Esophagus squamous epithelium (tissue), 5 donors: Measurements from ENCODE around the gene VEGFB. TPM values are rescaled to one million over a fixed set of nuclear protein-coding genes. Genes with fewer than 3 reads are reported as not detected.

Experiments
- DNase-seq: peaks from one replicate; lab custom pipeline; 2025; lab: John Stamatoyannopoulos, UW
- H3K27ac ChIP-seq, 4 donors: fragments of 200-600 bp; sonication (generic); one replicate each; pipeline ENCODE4 v1.5.1; 2016 to 2019; ENCODE audit warnings: mild to moderate bottlenecking in 1 of 4
- H3K27me3 ChIP-seq, 4 donors: fragments of 200-600 bp; sonication (generic); 1 replicate in 3 of 4; 2 replicates in 1 of 4; pipeline versions ENCODE4 v1.5.1 to v1.6.0; 2017 to 2021; ENCODE audit warnings: antibody characterized with exemption in 1 of 4
- H3K36me3 ChIP-seq, 3 donors: fragments of 200-600 bp; sonication (generic); one replicate each; pipeline ENCODE4 v1.5.1; 2016 to 2019
- H3K4me1 ChIP-seq, 3 donors: fragments of 200-600 bp; sonication (generic); one replicate each; pipeline ENCODE4 v1.5.1; 2017 to 2019
- H3K4me3 ChIP-seq, 4 donors: fragments of 200-600 bp; sonication (generic); 1 replicate in 3 of 4; 2 replicates in 1 of 4; pipeline ENCODE4 v1.5.1; 2016 to 2019; ENCODE audit warnings: mild to moderate bottlenecking in 2 of 4, moderate library complexity in 1 of 4
- H3K9me3 ChIP-seq, 3 donors: fragments of 200-600 bp; sonication (generic); one replicate each; pipeline ENCODE4 v1.5.1; 2016 to 2019
- CTCF ChIP-seq, 6 experiments: fragments of 450-650 bp in 4 of 6; fragments of 200-600 bp in 2 of 6; sonication (generic) in 2 of 6; IDR thresholded peaks; one replicate each; pipeline ENCODE4 v1.5.1; 2016 to 2019; ENCODE audit warnings: antibody characterized with exemption in 6 of 6, mild to moderate bottlenecking in 4 of 6, moderate library complexity in 4 of 6
- POLR2A ChIP-seq, 4 donors: fragments of 450-650 bp; IDR thresholded peaks; one replicate each; pipeline ENCODE4 v1.6.1; 2017; ENCODE audit warnings: antibody characterized with exemption in 4 of 4, mild to moderate bottlenecking in 4 of 4, moderate library complexity in 3 of 4
- WGBS, 2 donors: methylation state at CpG; one replicate each; pipeline ENCODE4 v1.1.5; 2018; 5-methylcytosine and 5-hydroxymethylcytosine counted together
- intact Hi-C: fragments of 100-400 bp; cut with DNase I; formaldehyde crosslinking; loops from one replicate; pipeline ENCODE4 v1.15.0; 2022
- total RNA-seq, 4 donors: library from RNA; depleted of rRNA; stranded (reverse); fragments of >200 nt; gene quantifications; one replicate each; pipeline ENCODE4 v1.1.0, GENCODE V29; 2016
- donor health status: DM: yes; HTN: yes; CAD: no.

Gene VEGFB
- total RNA-seq, 4 donors from 2014 or later = 18.0 to 50.5 (median 30.9) TPM

GRCh38 chr11:64219354-64219684 lies 15.1 kb upstream of the VEGFB start:
- TF ChIP-seq CTCF (IDR thresholded peaks at IDR 0.05) (no peak), POLR2A (IDR thresholded peaks at IDR 0.05) (no peak)
- peaks cover 0 to 21% (median 0%) of the 10 kb centered on the region in 3 donors for H3K4me1 ChIP-seq
- WGBS, 2 donors = 80% methylated on average over 2 of the region's 7 CpGs; no CpG with 5 or more reads in 1 of the 2 donors
- intact Hi-C loops = no loop called here
- H3K36me3 ChIP-seq = peaks cover 0 to 39% (median 6%) of the 10 kb centered on the region in 3 donors
- no peak overlapping the region for H3K4me3 ChIP-seq
- DNase-seq = no peak
- no peaks in the 10 kb centered on the region for H3K9me3 ChIP-seq
- no peak overlapping the region for H3K27ac ChIP-seq
- H3K27me3 ChIP-seq = no peaks in the 10 kb centered on the region

GRCh38 chr11:64219755-64220154 lies 14.6 kb upstream of the VEGFB start:
- no peak for DNase-seq
- Histone ChIP-seq H3K4me3 (no peak overlapping the region), H3K27ac (no peak overlapping the region), H3K36me3 (peaks cover 0 to 39% (median 6%) of the 10 kb centered on the region in 3 donors), H3K4me1 (peaks cover 0 to 25% (median under 1%) of the 10 kb centered on the region in 3 donors), H3K27me3 (no peaks in the 10 kb centered on the region), H3K9me3 (no peaks in the 10 kb centered on the region)
- intact Hi-C loops = no loop called here
- TF ChIP-seq CTCF (IDR thresholded peaks at IDR 0.05) = no peak
- no peak for TF ChIP-seq POLR2A (IDR thresholded peaks at IDR 0.05)
- WGBS, 2 donors = 94% methylated on average over 3 of the region's 10 CpGs

DNA sequence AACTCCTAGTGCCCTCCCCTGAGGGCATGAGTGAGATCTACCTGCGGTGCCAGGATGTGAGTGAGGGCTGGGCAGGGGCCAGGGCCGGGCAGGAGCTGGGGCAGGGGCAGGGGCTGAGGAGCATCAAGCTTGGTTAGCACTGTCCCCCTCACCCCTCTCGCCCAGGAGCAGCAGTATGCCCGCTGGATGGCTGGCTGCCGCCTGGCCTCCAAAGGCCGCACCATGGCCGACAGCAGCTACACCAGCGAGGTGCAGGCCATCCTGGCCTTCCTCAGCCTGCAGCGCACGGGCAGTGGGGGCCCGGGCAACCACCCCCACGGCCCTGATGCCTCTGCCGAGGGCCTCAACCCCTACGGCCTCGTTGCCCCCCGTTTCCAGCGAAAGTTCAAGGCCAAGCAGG lies 14.1 kb upstream of the VEGFB start:
- H3K36me3 ChIP-seq = peaks cover 0 to 39% (median 6%) of the 10 kb centered on the region in 3 donors
- no peak for DNase-seq

GRCh38 chr11:64220798-64221197 lies 13.6 kb upstream of the VEGFB start:
- no peaks in the 10 kb centered on the region for H3K9me3 ChIP-seq
- intact Hi-C loops = no loop called here
- DNase-seq = no peak
- no peak overlapping the region for H3K4me3 ChIP-seq
- WGBS, 2 donors = 92 to 100% methylated on average over 1 to 6 of the region's 14 CpGs
- no peak overlapping the region for H3K27ac ChIP-seq
- H3K36me3 ChIP-seq = peaks cover 0 to 39% (median 6%) of the 10 kb centered on the region in 3 donors
- peaks cover 9 to 36% (median 9%) of the 10 kb centered on the region in 3 donors for H3K4me1 ChIP-seq
- TF ChIP-seq CTCF (IDR thresholded peaks at IDR 0.05) (no peak), POLR2A (IDR thresholded peaks at IDR 0.05) (no peak)
- no peaks in the 10 kb centered on the region for H3K27me3 ChIP-seq

More for the DNA sequence above, 14.1 kb upstream of the VEGFB start:
- Histone ChIP-seq H3K9me3 (no peaks in the 10 kb centered on the region), H3K27ac (no peak overlapping the region), H3K4me1 (peaks cover 5 to 31% (median 6%) of the 10 kb centered on the region in 3 donors), H3K27me3 (no peaks in the 10 kb centered on the region), H3K4me3 (no peak overlapping the region)
- intact Hi-C loops = no loop called here
- no peak for TF ChIP-seq CTCF (IDR thresholded peaks at IDR 0.05)
- no peak for TF ChIP-seq POLR2A (IDR thresholded peaks at IDR 0.05)
- 89% methylated on average over 3 of the region's 17 CpGs; no CpG with 5 or more reads in 1 of the 2 donors for WGBS, 2 donors

DNA sequence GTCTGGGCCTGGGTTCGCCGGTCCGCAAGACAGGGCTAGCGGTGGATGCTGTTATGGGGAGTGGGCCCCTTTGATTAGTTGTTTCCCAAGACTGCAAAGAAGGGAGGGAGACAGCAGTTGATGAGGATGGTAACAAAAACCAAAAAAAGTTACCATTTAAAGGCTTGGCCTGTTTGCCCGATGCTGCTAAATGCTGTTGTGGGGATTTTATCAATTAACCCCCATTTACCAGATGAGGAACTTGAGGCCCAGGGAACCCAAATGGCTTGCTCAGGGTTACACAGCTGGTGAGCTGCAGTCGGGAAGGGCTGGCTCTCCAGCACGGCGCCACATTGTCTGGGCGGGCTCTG lies 11.8 kb upstream of the VEGFB start:
- Histone ChIP-seq H3K4me1 (peaks cover 18 to 51% (median 20%) of the 10 kb centered on the region in 3 donors), H3K36me3 (peaks cover 0 to 39% (median 6%) of the 10 kb centered on the region in 3 donors), H3K27ac (no peak overlapping the region), H3K4me3 (no peak overlapping the region), H3K27me3 (no peaks in the 10 kb centered on the region), H3K9me3 (no peaks in the 10 kb centered on the region)
- DNase-seq = no peak
- intact Hi-C loops = no loop called here
- TF ChIP-seq POLR2A (IDR thresholded peaks at IDR 0.05) = no peak
- no peak for TF ChIP-seq CTCF (IDR thresholded peaks at IDR 0.05)
- 81% methylated on average over 5 to 9 of the region's 9 CpGs for WGBS, 2 donors
